ENCODE results near the gene DLG2. TPM values are rescaled to one million over a fixed set of nuclear protein-coding genes. Genes with fewer than 3 reads are reported as not detected.

The DLG2 gene
- total RNA-seq, 4 donors from 2014 or later: 0.18 to 8.3 (median 2.5) TPM

DNA sequence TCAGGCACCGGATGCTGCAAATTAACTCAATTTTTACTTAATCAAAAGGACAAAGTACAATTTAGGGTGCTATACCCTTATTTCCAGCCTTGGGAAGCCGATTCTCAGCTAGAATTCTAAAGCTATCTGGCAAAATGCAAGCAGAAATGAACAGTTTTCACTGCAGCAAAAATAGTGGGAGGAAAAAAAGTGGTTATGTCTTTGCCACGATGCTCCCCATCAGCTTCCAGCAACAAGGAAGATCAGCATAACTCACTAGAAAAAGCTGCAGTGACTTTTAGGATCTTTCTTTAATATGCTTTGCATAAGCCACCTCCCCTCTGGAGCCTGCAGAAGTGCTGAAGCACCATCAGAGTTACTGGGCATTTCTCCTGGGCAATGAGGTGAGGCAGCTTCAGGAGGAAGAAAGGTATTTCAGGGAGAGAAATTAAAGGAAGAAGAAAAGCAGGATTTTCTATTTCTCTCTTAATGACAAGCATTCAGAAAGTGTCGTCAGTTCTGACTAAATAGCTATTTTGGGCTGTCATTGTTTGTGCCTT lies 702.9 kb downstream of the DLG2 start:
- Histone ChIP-seq H3K4me3 (no peak overlapping the region), H3K27ac (no peak overlapping the region), H3K27me3 (no peaks in the 10 kb centered on the region), H3K36me3 (no peaks in the 10 kb centered on the region), H3K4me1 (no peaks in the 10 kb centered on the region), H3K9me3 (no peaks in the 10 kb centered on the region)
- TF ChIP-seq POLR2A (IDR thresholded peaks at IDR 0.05): no peak
- TF ChIP-seq, protein P1, sequence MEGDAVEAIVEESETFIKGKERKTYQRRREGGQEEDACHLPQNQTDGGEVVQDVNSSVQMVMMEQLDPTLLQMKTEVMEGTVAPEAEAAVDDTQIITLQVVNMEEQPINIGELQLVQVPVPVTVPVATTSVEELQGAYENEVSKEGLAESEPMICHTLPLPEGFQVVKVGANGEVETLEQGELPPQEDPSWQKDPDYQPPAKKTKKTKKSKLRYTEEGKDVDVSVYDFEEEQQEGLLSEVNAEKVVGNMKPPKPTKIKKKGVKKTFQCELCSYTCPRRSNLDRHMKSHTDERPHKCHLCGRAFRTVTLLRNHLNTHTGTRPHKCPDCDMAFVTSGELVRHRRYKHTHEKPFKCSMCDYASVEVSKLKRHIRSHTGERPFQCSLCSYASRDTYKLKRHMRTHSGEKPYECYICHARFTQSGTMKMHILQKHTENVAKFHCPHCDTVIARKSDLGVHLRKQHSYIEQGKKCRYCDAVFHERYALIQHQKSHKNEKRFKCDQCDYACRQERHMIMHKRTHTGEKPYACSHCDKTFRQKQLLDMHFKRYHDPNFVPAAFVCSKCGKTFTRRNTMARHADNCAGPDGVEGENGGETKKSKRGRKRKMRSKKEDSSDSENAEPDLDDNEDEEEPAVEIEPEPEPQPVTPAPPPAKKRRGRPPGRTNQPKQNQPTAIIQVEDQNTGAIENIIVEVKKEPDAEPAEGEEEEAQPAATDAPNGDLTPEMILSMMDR (IDR thresholded peaks at IDR 0.05): no peak
- no peak for DNase-seq

DNA sequence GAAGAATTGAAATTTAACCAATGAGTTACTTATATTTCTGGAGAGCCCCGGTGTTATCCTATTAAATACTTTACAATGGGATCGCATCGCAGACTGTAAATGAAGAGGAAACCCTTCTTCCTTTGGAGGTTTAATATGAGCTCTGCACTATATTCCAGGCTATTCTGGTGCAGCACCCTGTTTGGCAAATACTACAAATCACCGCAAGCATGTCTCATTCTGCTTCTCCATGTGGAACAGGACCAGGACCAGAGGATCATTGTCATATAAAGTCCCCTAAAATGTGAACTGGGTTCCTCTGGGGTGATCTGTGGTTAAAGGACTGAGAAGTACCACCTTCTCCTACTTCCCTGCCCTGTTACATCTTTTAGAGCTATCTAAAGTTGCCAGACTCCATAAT lies 703.7 kb downstream of the DLG2 start:
- H3K4me3 ChIP-seq: no peak overlapping the region

DNA sequence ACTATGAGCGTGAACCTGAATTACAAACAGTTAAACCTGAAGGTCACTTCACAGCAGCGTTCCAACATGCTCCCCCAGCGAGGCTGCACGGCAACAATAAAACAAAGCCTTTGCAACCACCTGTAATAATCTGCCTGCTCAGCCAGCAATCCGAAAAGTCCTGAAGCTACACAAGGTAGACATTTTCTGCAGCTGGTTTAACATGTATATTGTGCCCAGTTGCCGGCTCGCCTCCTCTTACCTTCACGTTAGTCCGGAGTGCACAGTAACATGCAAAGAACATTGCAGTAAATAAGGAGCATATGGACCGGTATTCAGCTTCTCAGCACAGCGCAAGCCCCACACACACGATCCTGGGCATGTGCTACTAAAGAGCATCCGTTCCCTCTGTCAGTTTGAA lies 704.3 kb downstream of the DLG2 start:
- Histone ChIP-seq H3K27me3 (no peaks in the 10 kb centered on the region), H3K9me3 (no peaks in the 10 kb centered on the region), H3K27ac (no peak overlapping the region), H3K36me3 (no peaks in the 10 kb centered on the region), H3K4me3 (no peak overlapping the region), H3K4me1 (no peaks in the 10 kb centered on the region)
- DNase-seq: no peak
- TF ChIP-seq, protein P1 (IDR thresholded peaks at IDR 0.05): no peak
- no peak for TF ChIP-seq POLR2A (IDR thresholded peaks at IDR 0.05)

More for the DNA sequence above, 703.7 kb downstream of the DLG2 start:
- Histone ChIP-seq H3K36me3 (no peaks in the 10 kb centered on the region), H3K27ac (no peak overlapping the region), H3K9me3 (no peaks in the 10 kb centered on the region), H3K27me3 (no peaks in the 10 kb centered on the region), H3K4me1 (no peaks in the 10 kb centered on the region)
- TF ChIP-seq, protein P1 (IDR thresholded peaks at IDR 0.05): no peak
- TF ChIP-seq POLR2A (IDR thresholded peaks at IDR 0.05): no peak
- DNase-seq: no peak

DNA sequence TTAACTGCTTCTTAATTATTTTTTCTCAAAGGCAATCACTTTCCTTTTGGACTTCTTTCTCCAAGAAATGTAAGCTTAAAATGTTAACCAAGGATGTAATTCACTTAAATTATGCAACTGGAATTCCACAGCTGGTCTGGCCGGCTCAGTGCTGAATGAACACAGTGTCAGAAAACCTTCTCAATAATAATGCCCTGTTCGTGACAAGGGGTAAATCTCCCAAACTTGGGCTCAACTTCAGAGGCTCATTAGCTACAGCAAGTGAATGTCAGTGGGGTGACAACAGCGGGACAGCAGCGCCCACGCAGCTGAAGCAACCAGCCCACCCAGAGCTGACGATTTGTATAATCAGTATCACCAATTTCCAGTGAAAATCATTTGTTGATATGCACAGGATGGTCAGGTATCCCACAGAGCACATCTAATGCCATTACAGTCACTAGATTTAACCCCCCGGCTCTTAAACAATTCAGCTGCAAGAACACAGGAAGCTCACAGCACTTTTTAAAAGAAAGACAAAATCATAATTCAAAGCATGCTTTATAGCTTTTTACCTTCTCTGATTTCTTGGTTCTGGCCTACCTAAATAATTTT lies 704.8 kb downstream of the DLG2 start:
- no peak for DNase-seq
- no peak overlapping the region for H3K27ac ChIP-seq
- TF ChIP-seq POLR2A (IDR thresholded peaks at IDR 0.05): no peak
- TF ChIP-seq, protein P1 (IDR thresholded peaks at IDR 0.05): no peak
- no peaks in the 10 kb centered on the region for H3K27me3 ChIP-seq
- no peaks in the 10 kb centered on the region for H3K36me3 ChIP-seq
- no peak overlapping the region for H3K4me3 ChIP-seq
- H3K9me3 ChIP-seq: no peaks in the 10 kb centered on the region
- no peaks in the 10 kb centered on the region for H3K4me1 ChIP-seq

DNA sequence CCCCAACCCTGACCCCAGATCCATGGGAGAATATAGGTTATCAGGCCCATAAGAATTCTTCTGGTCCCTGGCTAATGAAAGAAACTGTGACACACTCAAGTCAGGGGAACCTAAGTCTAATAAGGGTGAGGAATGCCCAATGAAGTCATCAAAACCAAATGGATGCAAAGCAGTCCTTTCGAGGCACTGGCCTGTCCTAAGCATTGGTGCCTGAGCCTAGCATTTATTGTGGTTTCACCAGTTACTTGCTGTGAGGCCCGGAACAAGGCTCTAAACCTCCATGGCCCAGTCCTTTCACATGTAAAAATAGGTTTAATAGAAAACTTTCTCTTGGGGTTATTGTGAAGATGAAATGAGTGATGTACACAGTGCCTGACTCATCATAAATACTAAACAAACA lies 712.6 kb downstream of the DLG2 start:
- Histone ChIP-seq H3K4me3 (no peak overlapping the region), H3K27ac (no peak overlapping the region), H3K9me3 (no peaks in the 10 kb centered on the region), H3K4me1 (no peaks in the 10 kb centered on the region), H3K36me3 (no peaks in the 10 kb centered on the region), H3K27me3 (no peaks in the 10 kb centered on the region)
- no peak for DNase-seq
- TF ChIP-seq, protein P1 (IDR thresholded peaks at IDR 0.05): no peak
